Stimulated activated CD4-positive, alpha-beta T cell treated with anti-CD3 and anti-CD28 coated beads, Interleukin-1b, Interleukin-23, amount 100 ng/mL, for 24 hours (primary cell): Measurements from ENCODE around the gene SCRN3.
"Not testable (repeated sequence)": the region's sequence is repeated elsewhere in the genome, so short reads cannot be mapped to it uniquely, and the experiment has no call there.

Experiments
- DNase-seq, 4 experiments: peaks; one replicate each; pipeline ENCODE4 v3.0.0-alpha.2; 2020; ENCODE audit warnings: low read depth in 4 of 4, low spot score in 1 of 4

The SCRN3 gene

GRCh38 chr2:174400853-174401252 is 5.3 kb downstream of the SCRN3 start:
- no peak for DNase-seq

- no peak for DNase-seq
These were observed 8.1 kb downstream of the SCRN3 start for GRCh38 chr2:174403628-174404027.

DNA sequence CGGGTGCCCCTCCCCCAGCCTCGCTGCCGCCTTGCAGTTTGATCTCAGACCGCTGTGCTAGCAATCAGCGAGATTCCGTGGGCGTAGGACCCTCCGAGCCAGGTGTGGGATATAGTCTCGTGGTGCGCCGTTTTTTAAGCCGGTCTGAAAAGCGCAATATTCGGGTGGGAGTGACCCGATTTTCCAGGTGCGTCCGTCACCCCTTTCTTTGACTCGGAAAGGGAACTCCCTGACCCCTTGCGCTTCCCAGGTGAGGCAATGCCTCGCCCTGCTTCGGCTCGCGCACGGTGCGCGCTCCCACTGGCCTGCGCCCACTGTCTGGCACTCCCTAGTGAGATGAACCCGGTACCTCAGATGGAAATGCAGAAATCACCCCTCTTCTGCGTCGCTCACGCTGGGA is 14.5 kb downstream of the SCRN3 start:
- DNase-seq: not testable (repeated sequence)

- no peak for DNase-seq
These were observed 16.7 kb downstream of the SCRN3 start for GRCh38 chr2:174412256-174412655.

DNA sequence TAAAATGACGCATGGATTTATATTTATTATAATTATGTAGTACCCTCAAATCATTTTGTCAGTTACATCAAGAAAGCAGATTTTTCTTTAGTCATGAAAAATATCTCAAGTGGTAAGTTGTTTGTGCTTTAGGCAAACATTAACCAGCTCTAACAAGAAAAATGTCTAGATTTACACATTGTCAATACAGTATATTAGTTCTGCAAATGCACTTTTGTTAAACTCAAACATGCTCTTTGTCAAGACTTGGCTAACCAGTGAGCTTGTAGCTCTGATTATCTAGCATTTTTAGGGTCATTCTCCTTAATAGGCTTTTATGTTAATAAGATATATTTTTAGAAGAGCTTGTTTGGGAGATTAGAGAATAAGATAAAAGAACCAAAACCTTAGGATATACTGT is 32.7 kb downstream of the SCRN3 start:
- DNase-seq: no peak

DNA sequence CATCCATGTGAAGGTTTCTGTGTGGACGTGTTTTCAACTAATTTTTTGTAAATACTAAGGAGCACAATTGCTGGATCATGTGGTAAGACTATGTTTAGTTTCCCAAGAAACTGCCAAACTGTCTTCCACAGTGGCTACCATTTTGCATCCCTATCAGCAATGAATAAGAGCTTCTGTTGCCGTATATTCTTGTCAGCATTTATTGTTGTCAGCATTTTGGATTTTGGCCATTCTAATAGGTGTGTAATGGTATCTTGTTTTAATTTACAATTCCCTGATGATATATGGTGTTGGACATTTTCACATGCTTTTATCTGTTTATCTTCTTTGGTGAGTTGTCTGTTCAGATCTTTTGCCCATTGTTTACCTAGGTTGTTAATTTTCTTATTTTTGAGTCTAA is 34.5 kb downstream of the SCRN3 start:
- no peak for DNase-seq

DNA sequence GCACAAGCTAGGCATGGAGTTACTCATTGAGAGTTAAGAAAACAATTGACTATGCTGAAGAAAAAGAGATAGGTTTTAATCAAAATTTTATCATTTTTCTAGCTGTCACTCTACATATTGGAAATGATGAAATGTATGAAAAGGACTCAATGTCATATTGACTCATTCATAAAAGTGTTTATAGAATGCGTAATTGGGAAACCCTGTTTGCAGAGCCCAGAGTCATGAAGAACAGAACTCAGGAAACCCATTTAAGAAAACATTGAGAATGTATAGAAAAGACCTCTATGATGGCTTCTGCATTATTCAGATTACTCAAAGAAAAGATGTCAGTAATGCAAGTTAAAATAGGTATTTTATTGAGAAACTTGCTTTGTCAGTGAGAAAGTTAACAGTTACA is 36.4 kb downstream of the SCRN3 start:
- DNase-seq: no peak

GRCh38 chr2:174436351-174436750 is 40.8 kb downstream of the SCRN3 start:
- no peak for DNase-seq

DNA sequence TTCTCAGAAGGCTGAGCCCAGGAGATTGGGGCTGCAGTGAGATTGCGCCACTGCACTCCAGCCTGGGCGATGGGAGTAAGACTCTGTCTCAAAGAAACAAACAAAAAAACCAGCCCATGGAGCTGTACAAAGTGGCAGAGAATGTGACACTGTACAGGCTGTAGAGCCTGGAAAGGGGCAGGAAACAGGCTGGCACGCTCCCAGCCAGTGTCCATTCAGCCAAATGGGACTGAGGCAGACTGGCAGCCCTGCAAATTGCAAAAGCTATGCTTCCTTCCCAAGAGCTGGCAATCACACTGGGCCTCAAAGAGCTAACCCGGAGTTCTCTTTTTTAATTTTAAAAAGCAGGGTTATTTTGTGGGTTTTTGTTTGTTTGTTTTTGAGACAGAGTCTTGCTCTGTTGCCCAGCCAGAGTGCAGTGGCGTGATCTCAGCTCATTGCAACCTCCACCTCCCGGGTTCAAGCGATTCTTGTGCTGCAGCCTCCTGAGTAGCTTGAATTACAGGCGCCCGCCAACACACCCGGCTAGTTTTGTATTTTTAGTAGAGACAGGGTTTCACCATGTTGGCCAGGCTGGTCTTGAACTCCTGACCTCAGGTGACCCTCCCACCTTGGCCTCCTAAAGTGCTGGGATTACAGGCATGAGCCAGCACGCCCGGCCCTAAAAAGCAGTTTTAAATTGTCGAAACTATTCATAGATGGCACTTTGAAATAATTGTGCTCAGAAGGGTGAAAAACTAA is 42.8 kb downstream of the SCRN3 start:
- DNase-seq: no peak

- no peak for DNase-seq
These were observed 43.8 kb downstream of the SCRN3 start for GRCh38 chr2:174439323-174439722.

DNA sequence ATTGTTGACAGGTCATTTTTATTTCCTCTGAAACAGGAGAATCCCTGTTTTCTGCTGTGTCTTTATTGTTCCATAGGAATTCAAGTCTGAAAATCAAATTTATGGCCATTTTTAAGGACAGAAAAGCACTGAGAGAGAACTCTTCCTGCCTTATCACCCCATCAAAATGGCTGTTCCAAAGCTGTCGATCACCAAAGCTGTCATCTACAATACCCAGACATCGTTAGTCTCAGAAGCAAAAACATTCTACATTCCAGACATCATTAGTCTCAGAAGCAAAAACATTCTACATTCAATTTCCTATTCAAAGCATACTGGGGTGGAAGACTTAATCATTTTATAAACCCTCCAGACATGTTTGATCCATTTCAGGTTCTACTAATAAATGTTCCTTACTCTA is 44.4 kb downstream of the SCRN3 start:
- DNase-seq: no peak

- no peak for DNase-seq
These were observed 47.3 kb downstream of the SCRN3 start for GRCh38 chr2:174442546-174443510.

GRCh38 chr2:174444761-174445160 is 49.2 kb downstream of the SCRN3 start:
- no peak for DNase-seq

DNA sequence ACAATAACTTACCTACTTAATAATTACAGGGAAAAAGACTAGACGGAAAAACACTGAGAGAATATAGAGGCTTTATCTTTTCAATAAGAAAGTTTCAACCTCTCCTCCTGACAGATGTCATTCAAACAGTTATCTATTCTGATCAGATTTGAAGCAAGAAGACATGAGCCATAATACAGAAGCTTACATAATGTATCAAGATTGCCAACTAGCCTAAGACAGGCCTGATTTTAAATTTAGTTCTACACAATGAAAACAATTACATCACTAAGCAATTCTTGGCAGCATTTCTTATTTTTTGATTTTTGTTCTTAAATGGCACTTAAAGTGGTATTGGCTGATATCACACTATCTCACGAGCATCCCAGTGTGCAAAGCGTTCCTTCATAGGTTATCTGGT is 49.7 kb downstream of the SCRN3 start:
- DNase-seq: no peak

- no peak for DNase-seq
These were observed 51.0 kb downstream of the SCRN3 start for GRCh38 chr2:174446531-174446930.

GRCh38 chr2:174449033-174449432 is 53.5 kb downstream of the SCRN3 start:
- no peak for DNase-seq

DNA sequence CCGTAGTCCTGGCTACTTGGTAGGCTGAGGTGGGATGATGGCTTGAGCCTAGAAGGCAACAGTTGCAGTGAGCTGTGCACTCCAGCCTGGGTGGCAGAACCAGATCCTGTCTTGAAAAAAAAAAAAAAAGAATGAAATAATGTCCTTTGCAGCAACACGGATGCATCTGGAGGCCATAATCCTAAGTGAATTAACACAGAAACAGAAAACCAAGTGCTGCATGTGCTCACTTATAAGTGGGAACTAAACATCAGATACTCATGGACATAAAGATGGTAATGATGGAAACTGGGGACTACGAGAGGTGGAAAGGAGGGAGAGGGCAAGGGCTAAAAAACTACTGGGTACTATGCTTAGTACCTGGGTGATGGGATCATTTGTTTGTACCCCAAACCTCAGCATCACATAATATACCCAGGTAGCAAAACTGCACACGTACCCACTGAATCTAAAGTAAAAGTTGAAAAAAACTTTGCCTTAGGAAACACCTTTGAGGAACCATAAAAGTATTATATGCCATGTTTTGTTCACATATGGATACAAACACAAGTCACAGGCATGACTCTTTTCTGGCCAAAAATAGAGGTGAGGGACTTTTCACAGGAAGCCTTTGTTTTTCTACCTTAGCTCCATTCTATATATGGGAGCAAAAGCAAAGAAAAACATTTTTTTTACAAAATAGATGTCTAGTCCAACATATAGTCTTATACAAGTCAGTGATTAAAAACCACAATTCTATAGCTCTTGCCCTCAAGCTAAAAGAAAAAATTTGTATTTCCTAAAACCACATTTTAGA is 54.7 kb downstream of the SCRN3 start:
- DNase-seq: no peak

DNA sequence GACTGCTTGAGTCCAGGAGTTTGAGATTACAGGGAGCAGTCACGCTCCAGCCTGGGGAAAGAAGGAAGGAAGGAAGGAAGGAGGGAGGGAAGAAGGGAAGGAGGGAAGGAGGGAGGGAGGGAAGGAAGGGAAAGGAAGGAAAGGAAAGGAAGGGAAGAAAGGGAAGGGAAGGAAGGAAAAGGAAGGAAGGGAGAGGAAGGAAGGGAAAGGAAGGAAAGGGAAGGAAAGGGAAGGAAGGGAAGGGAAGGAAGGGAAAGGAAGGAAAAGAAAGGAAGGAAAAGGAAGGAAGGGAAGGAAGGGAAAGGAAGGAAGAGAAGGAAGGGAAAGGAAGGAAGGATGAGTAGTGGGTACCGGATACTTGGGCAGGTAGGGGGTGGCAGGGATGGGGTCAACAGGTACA is 59.0 kb downstream of the SCRN3 start:
- no peak for DNase-seq

GRCh38 chr2:174461221-174461620 is 65.7 kb downstream of the SCRN3 start:
- no peak for DNase-seq

DNA sequence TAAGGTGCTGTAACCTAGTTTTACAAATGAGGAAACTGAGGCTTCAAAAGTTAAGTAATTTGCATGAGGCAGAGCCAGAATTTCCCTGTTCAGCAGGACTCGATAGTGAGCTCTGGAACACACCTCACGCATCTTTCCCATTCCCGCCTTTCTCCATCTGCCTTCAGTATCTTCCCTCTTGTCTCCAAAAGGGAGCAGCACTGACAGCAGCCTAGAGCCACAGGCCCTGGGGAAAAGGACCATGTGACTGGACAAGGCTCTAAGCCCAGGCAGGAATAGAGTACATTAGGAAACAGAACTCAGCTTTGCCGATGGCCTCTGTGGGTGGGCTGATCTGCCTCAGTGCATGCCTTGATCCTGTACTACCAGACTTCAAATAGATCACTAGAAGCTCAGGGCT is 69.8 kb downstream of the SCRN3 start:
- no peak for DNase-seq

GRCh38 chr2:174473796-174474195 is 78.3 kb downstream of the SCRN3 start:
- no peak for DNase-seq

- no peak for DNase-seq
These were observed 82.2 kb downstream of the SCRN3 start for GRCh38 chr2:174477759-174478158.
